NB4 (cell line): ENCODE results near the gene RFC4.

ENCODE experiments used
- CTCF ChIP-seq: IDR thresholded peaks from one replicate; pipeline ENCODE4 v1.5.1; 2012; ENCODE audit warnings: low read depth, low read length
- POLR2A ChIP-seq: IDR thresholded peaks from 2 replicates; pipeline ENCODE4 v1.6.1; 2011; ENCODE audit warnings: mild to moderate bottlenecking; ENCODE audit not compliant: insufficient read length; ENCODE audit errors: extremely low read depth

DNA sequence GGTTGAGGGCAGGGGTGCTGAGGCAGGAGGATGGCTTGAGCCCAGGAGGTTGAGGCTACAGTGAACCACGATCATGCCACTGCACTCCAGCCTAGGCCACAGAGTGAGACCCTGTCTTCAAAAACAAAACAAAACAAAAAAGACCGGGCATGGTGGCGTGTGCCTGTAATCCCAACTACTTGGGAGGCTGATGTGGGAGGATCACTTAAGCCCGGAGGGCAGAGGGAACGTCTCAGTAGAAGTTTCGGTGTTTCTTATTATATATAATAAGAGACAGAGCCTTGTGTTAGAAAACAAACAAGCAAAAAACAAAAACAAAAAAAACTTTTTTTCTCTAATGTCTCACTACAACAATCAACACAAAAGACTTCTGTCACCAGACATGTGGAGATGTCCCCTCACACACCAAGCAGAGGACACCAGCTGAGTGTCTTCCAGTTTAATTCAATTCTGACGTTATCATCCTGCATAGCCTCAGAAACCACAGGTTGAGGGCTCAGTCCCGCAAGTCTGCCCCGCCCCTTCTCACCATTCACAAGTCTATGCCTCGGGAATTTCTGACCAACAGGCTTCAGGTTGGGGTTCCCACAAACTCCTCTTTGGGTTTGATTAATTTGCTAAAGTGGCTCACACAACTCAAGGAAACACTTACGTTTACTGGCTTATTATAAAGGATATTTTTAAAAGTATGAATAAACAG, 46.9 kb downstream of the RFC4 start:
- TF ChIP-seq POLR2A (no peak), CTCF (no peak)
